OCI-LY3 (cell line): ENCODE results near the gene STC2.

ENCODE experiments used
- CTCF ChIP-seq: fragments of 200-600, 300-600 bp; sonication (generic); IDR thresholded peaks from 2 replicates; pipeline ENCODE4 v1.5.1; 2014; ENCODE audit warnings: antibody characterized with exemption, low read length, low read depth
- EZH2phosphoT487 ChIP-seq: fragments of 200-600 bp; shearing (Covaris generic); IDR thresholded peaks from 2 replicates; pipeline ENCODE4 v1.6.1; 2018; ENCODE audit warnings: antibody characterized with exemption, mixed run types, low read depth

- no peak for TF ChIP-seq CTCF
- no peak for TF ChIP-seq EZH2phosphoT487
Observed at GRCh38 chr5:173321886-173322285, 6.3 kb downstream of the STC2 start.
